ENCODE results near the gene CDH23.

Gene CDH23

DNA sequence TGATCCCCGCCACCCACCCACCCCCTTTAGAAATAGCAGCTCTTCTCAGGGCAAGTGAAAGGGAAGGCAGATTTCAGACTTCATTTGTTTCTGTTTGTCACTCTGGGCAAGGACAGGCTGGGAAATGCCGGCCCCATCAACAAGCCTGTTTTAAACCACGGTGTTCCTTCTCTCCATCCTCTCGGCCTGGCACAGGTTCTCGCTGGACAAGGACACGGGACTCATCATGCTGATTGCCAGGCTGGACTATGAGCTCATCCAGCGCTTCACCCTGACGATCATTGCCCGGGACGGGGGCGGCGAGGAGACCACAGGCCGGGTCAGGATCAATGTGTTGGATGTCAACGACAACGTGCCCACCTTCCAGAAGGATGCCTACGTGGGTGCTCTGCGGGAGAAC is 280.5 kb downstream of the CDH23 start:
- Histone ChIP-seq H3K4me3 (ENCODE audit: low read depth in 1 of 5, low read length in 5 of 5) (no peak overlapping the region), H3K4me1 (ENCODE audit: control insufficient read depth in 5 of 5, insufficient read depth in 5 of 5, low read length in 5 of 5) (peaks cover 0 to 37% (median 3%) of the 10 kb centered on the region in 5 donors), H3K27ac (ENCODE audit: low read depth, low read length) (no peak overlapping the region), H3K9me3 (ENCODE audit: control insufficient read depth in 5 of 5, low read length in 5 of 5) (no peaks in the 10 kb centered on the region), H3K9ac (ENCODE audit: low read length in 5 of 5) (no peak overlapping the region), H3K27me3 (ENCODE audit: control insufficient read depth in 5 of 5, insufficient read depth in 4 of 5, low read length in 5 of 5) (no peaks in the 10 kb centered on the region), H3K36me3 (ENCODE audit: control insufficient read depth in 5 of 5, insufficient read depth in 5 of 5, low read length in 5 of 5) (peaks cover 0 to 3% (median 0%) of the 10 kb centered on the region in 5 donors)

DNA sequence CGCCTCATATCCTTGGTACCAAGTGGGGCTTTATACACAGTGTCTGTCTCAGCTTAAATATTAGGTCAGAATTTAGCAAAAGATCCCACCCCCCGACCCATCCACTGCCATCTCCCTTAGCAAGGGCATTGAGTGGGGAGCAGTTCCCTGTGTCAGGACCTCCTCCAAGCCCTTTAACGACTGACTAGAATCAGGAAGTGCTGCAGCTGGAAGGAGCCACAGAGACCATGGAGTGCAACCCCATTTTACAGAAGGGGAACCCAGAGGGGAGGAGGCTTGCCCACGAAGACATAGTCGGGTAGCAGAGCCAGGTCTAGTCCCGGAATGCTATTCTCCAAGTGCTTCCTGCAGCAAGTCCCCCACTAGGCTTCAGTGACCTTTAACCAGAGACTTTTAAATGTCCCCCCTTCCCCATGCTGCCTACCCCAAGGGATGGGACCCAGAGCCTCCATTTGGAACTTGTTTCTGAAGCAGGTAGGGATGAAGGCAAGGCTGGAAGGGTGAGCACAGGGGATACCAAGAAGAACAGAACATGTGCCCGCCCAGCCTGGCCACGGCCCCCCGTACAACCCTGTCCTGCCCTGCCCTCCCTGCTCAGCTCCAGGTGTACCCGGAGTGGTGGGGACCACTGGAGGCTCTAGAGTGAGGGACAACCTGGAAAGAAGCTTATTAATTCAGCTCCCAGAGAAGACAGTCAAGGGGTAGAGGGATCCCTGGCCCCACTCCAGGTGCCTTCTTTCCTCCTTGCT is 281.5 kb downstream of the CDH23 start:
- Histone ChIP-seq H3K4me1 (ENCODE audit: control insufficient read depth in 5 of 5, insufficient read depth in 5 of 5, low read length in 5 of 5) (peaks cover 0 to 46% (median 3%) of the 10 kb centered on the region in 5 donors), H3K9me3 (ENCODE audit: control insufficient read depth in 5 of 5, low read length in 5 of 5) (no peaks in the 10 kb centered on the region), H3K9ac (ENCODE audit: low read length in 5 of 5) (no peak overlapping the region), H3K4me3 (ENCODE audit: low read depth in 1 of 5, low read length in 5 of 5) (no peak overlapping the region), H3K27me3 (ENCODE audit: control insufficient read depth in 5 of 5, insufficient read depth in 4 of 5, low read length in 5 of 5) (no peaks in the 10 kb centered on the region), H3K36me3 (ENCODE audit: control insufficient read depth in 5 of 5, insufficient read depth in 5 of 5, low read length in 5 of 5) (peaks cover 0 to 3% (median 0%) of the 10 kb centered on the region in 5 donors), H3K27ac (ENCODE audit: low read depth, low read length) (no peak overlapping the region)

DNA sequence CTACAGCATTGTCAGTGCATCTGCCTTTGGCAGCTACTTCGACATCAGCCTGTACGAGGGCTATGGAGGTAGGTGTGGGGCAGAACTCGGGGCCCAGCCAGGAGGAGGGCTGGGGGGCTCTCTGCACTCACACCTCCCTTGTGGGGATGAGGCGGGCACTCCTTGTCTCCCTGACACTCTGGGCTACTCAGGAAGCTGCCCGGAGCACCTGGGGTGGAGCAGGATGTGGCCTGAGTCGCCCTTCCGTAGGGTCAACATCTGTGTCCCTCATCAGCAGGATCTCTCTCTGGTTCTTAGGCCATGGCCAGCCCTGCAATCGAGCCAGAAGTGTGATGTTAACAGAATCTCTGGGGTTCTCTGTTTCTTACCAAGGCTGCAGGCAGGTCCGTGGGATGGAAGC is 282.7 kb downstream of the CDH23 start:
- Histone ChIP-seq H3K9ac (ENCODE audit: low read length in 5 of 5) (no peak overlapping the region), H3K27ac (ENCODE audit: low read depth, low read length) (peak overlapping the region; percentile 37), H3K4me1 (ENCODE audit: control insufficient read depth in 5 of 5, insufficient read depth in 5 of 5, low read length in 5 of 5) (peaks cover 0 to 56% (median 5%) of the 10 kb centered on the region in 5 donors), H3K9me3 (ENCODE audit: control insufficient read depth in 5 of 5, low read length in 5 of 5) (no peaks in the 10 kb centered on the region), H3K27me3 (ENCODE audit: control insufficient read depth in 5 of 5, insufficient read depth in 4 of 5, low read length in 5 of 5) (no peaks in the 10 kb centered on the region), H3K4me3 (ENCODE audit: low read depth in 1 of 5, low read length in 5 of 5) (no peak overlapping the region), H3K36me3 (ENCODE audit: control insufficient read depth in 5 of 5, insufficient read depth in 5 of 5, low read length in 5 of 5) (peaks cover 0 to 3% (median 0%) of the 10 kb centered on the region in 5 donors)

DNA sequence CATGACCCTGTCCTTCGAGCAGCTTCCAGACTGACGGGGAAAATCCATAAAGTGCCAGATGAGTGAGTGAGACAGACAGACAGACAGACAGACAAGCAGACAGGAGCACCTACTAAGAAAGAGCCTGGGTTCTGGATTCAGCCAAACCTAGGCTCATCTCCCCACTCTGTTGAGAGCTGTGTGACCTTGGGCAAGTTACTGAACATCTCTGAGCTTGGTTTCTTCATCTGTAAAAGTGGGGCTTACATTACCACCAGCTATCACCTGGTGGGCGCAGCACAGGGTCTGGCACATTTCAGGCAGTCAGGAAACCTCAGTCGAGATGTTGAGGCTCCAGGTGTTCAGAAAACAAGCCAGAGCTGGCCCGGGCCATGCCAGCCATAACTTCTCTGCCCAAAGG is 285.3 kb downstream of the CDH23 start:
- H3K27me3 ChIP-seq (ENCODE audit: control insufficient read depth in 5 of 5, insufficient read depth in 4 of 5, low read length in 5 of 5): no peaks in the 10 kb centered on the region
- no peak overlapping the region for H3K27ac ChIP-seq (ENCODE audit: low read depth, low read length)
- no peak overlapping the region for H3K9ac ChIP-seq (ENCODE audit: low read length in 5 of 5)
- peaks cover 0 to 3% (median 0%) of the 10 kb centered on the region in 5 donors for H3K36me3 ChIP-seq (ENCODE audit: control insufficient read depth in 5 of 5, insufficient read depth in 5 of 5, low read length in 5 of 5)
- no peak overlapping the region for H3K4me3 ChIP-seq (ENCODE audit: low read depth in 1 of 5, low read length in 5 of 5)
- H3K9me3 ChIP-seq (ENCODE audit: control insufficient read depth in 5 of 5, low read length in 5 of 5): no peaks in the 10 kb centered on the region
- H3K4me1 ChIP-seq (ENCODE audit: control insufficient read depth in 5 of 5, insufficient read depth in 5 of 5, low read length in 5 of 5): peaks cover 5 to 71% (median 24%) of the 10 kb centered on the region in 5 donors

DNA sequence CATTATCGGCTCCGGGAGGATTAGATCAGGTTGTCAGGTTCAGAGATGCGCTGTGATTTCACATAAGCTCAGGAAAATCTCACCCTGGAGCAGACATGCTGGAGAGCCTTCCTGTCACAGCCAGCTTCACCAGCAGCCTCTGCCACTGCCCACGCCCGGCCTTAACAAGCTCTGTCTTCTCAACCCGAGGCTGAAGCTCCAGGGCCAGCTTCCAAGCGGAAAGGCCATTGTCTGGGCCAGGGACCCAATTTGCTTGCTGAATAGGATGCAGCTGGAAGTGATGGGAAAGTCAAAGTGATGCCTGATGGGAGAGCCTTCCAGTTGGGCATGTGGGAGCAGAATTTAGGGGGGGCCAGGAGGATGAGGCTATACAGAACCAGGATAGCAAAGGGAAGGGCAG is 286.6 kb downstream of the CDH23 start:
- no peak overlapping the region for H3K27ac ChIP-seq (ENCODE audit: low read depth, low read length)
- no peaks in the 10 kb centered on the region for H3K27me3 ChIP-seq (ENCODE audit: control insufficient read depth in 5 of 5, insufficient read depth in 4 of 5, low read length in 5 of 5)
- no peak overlapping the region for H3K9ac ChIP-seq (ENCODE audit: low read length in 5 of 5)
- H3K4me1 ChIP-seq (ENCODE audit: control insufficient read depth in 5 of 5, insufficient read depth in 5 of 5, low read length in 5 of 5): peaks cover 5 to 67% (median 28%) of the 10 kb centered on the region in 5 donors
- no peaks in the 10 kb centered on the region for H3K36me3 ChIP-seq (ENCODE audit: control insufficient read depth in 5 of 5, insufficient read depth in 5 of 5, low read length in 5 of 5)
- H3K9me3 ChIP-seq (ENCODE audit: control insufficient read depth in 5 of 5, low read length in 5 of 5): peaks cover 0 to 1% (median 0%) of the 10 kb centered on the region in 5 donors
- no peak overlapping the region for H3K4me3 ChIP-seq (ENCODE audit: low read depth in 1 of 5, low read length in 5 of 5)

DNA sequence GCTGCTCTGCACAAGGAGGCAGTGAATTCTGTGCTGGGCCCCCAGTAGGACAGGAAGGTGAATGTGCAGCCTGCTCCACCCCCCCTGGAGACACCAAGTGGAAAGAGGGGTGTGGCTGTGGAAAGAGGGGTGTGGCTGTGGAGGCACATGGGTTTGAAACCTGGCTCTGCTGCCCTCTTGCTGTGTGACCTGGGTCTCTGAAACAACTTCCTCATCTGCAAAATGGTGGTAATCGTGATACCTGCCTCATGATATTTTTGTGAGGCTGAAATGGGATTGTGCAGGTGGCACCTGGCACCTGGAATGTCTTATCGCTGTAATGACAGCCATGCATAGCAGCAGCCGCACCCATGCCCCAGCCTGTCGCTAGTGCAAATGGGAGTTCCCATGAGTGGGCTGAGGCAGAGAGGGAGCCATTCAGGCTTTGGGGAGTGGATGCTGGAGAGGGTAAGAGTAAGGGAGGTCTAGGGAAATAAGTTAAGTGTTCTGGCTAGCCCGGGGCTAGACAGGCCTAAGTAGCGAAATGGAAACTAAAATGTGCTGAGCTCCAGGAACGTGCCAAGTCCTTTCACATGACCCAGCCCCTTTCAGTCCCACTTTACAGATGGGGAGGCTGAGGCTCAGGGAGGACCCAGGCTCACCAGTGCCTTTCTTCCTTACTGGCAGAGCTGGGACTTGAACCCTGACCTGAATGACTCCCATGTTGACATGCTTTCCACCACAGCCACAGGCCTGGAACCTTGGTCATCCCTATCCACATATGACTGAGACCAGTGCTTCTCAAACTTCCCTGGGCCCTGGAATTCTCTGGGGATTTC is 287.8 kb downstream of the CDH23 start:
- Histone ChIP-seq H3K27me3 (ENCODE audit: control insufficient read depth in 5 of 5, insufficient read depth in 4 of 5, low read length in 5 of 5) (no peaks in the 10 kb centered on the region), H3K9me3 (ENCODE audit: control insufficient read depth in 5 of 5, low read length in 5 of 5) (peaks cover 0 to 2% (median 0%) of the 10 kb centered on the region in 5 donors), H3K4me3 (ENCODE audit: low read depth in 1 of 5, low read length in 5 of 5) (no peak overlapping the region), H3K27ac (ENCODE audit: low read depth, low read length) (no peak overlapping the region), H3K4me1 (ENCODE audit: control insufficient read depth in 5 of 5, insufficient read depth in 5 of 5, low read length in 5 of 5) (peaks cover 5 to 54% (median 28%) of the 10 kb centered on the region in 5 donors), H3K36me3 (ENCODE audit: control insufficient read depth in 5 of 5, insufficient read depth in 5 of 5, low read length in 5 of 5) (no peaks in the 10 kb centered on the region), H3K9ac (ENCODE audit: low read length in 5 of 5) (no peak overlapping the region)

DNA sequence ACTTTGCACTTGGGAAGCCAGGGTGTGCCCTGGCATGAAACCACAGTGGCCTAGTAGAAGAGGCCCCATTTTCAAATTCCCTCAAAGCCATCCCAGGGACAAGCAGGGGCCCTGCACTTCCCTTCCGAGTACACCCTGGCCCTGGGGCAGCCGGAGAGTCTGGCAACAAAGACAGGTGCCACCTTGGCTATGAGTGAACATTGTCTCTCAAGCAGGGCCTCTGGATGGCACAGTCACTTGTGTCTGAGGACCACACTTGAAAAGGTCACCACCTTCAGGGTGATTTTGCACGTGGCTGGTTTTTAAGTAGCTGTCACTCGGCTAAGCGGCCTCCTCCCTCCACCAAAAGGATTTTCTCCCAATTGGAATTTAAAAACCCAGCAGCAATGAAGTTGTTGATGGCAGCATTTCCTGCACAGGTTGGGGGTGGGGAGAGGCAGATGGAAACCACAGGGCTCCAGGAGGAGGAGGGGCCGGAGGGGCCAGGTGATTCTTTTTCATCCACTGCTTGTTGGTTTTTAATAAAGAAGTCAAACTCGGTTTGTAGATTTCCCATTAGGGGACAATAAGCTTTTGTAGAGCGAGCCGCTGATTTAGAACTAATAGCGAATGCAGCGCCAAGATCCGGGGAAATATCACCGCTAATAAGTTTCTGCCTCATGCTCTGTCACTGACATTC is 289.0 kb downstream of the CDH23 start:
- H3K9me3 ChIP-seq (ENCODE audit: control insufficient read depth in 5 of 5, low read length in 5 of 5): peaks cover 0 to 2% (median 0%) of the 10 kb centered on the region in 5 donors
- H3K4me3 ChIP-seq (ENCODE audit: low read depth in 1 of 5, low read length in 5 of 5): no peak overlapping the region
- peaks cover 1 to 46% (median 25%) of the 10 kb centered on the region in 5 donors for H3K4me1 ChIP-seq (ENCODE audit: control insufficient read depth in 5 of 5, insufficient read depth in 5 of 5, low read length in 5 of 5)
- no peaks in the 10 kb centered on the region for H3K36me3 ChIP-seq (ENCODE audit: control insufficient read depth in 5 of 5, insufficient read depth in 5 of 5, low read length in 5 of 5)
- H3K9ac ChIP-seq (ENCODE audit: low read length in 5 of 5): no peak overlapping the region
- H3K27me3 ChIP-seq (ENCODE audit: control insufficient read depth in 5 of 5, insufficient read depth in 4 of 5, low read length in 5 of 5): no peaks in the 10 kb centered on the region
- no peak overlapping the region for H3K27ac ChIP-seq (ENCODE audit: low read depth, low read length)

DNA sequence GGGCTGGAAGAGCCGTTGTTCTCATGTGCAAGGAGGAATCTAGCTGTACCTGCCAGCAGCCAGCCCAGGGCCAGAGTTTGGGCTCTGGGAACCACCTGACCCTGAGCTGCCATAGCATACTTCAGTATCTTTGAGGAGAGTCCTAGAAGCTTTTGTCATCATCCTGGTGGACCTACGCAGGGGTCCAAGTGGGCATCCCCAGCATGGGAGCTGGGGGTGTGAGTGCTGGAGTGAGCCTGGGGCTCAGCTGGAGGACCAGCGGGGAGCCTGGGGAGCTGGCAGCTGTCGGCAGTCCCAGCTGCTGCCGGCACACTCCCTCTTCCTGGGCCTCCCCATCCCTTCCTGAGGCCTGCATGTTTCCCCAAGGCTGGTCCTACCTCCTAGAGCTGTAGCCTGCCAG is 290.4 kb downstream of the CDH23 start:
- no peaks in the 10 kb centered on the region for H3K36me3 ChIP-seq (ENCODE audit: control insufficient read depth in 5 of 5, insufficient read depth in 5 of 5, low read length in 5 of 5)
- peaks cover 0 to 12% (median 5%) of the 10 kb centered on the region in 5 donors for H3K9me3 ChIP-seq (ENCODE audit: control insufficient read depth in 5 of 5, low read length in 5 of 5)
- no peaks in the 10 kb centered on the region for H3K27me3 ChIP-seq (ENCODE audit: control insufficient read depth in 5 of 5, insufficient read depth in 4 of 5, low read length in 5 of 5)
- no peak overlapping the region for H3K4me3 ChIP-seq (ENCODE audit: low read depth in 1 of 5, low read length in 5 of 5)
- H3K9ac ChIP-seq (ENCODE audit: low read length in 5 of 5): no peak overlapping the region
- H3K27ac ChIP-seq (ENCODE audit: low read depth, low read length): no peak overlapping the region
- peaks cover 1 to 45% (median 25%) of the 10 kb centered on the region in 5 donors for H3K4me1 ChIP-seq (ENCODE audit: control insufficient read depth in 5 of 5, insufficient read depth in 5 of 5, low read length in 5 of 5)

DNA sequence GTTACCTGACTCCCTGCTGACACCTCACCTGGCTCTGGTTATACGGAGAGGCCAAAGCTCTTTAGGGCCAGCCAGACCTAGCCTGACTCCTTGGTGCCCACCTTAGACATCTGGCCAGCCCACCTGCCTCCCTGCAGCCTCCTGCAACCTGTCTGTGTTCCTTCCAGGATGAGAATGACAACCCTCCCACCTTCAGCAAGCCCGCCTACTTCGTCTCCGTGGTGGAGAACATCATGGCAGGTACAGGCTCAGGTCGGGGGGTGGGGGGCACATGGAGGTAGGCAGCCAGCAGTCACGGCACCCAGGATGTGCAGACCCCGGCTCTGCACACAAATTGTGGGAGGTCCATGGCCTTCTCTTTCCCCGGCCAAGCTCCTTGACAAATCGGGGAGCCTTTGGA is 290.8 kb downstream of the CDH23 start:
- Histone ChIP-seq H3K27ac (ENCODE audit: low read depth, low read length) (no peak overlapping the region), H3K4me3 (ENCODE audit: low read depth in 1 of 5, low read length in 5 of 5) (no peak overlapping the region), H3K9me3 (ENCODE audit: control insufficient read depth in 5 of 5, low read length in 5 of 5) (peaks cover 0 to 12% (median 5%) of the 10 kb centered on the region in 5 donors), H3K36me3 (ENCODE audit: control insufficient read depth in 5 of 5, insufficient read depth in 5 of 5, low read length in 5 of 5) (no peaks in the 10 kb centered on the region), H3K27me3 (ENCODE audit: control insufficient read depth in 5 of 5, insufficient read depth in 4 of 5, low read length in 5 of 5) (no peaks in the 10 kb centered on the region), H3K4me1 (ENCODE audit: control insufficient read depth in 5 of 5, insufficient read depth in 5 of 5, low read length in 5 of 5) (peaks cover 1 to 45% (median 25%) of the 10 kb centered on the region in 5 donors), H3K9ac (ENCODE audit: low read length in 5 of 5) (no peak overlapping the region)

Measured in subcutaneous abdominal adipose tissue (tissue), 5 donors.